GM12864 (cell line): ENCODE data around the gene MRNIP.

Experiments
- DNase-seq: peaks from one replicate; pipeline ENCODE4 v3.0.0-alpha.2; 2011; ENCODE audit warnings: low read depth
- H3K4me3 ChIP-seq: 2 replicates; pipeline ENCODE4 v1.5.1; 2011; ENCODE audit warnings: mild to moderate bottlenecking, low read depth, low read length, control low read depth
- CTCF ChIP-seq: IDR thresholded peaks from 2 replicates; pipeline ENCODE4 v1.5.1; 2011; ENCODE audit warnings: low read depth, mild to moderate bottlenecking, moderate library complexity, low read length, control low read depth, inconsistent platforms; ENCODE audit errors: missing control alignments

The MRNIP gene

GRCh38 chr5:179798144-179798770 is 60.4 kb downstream of the MRNIP start:
- no peak for DNase-seq
- TF ChIP-seq CTCF, result no peak
- no peak overlapping the region for H3K4me3 ChIP-seq

DNA sequence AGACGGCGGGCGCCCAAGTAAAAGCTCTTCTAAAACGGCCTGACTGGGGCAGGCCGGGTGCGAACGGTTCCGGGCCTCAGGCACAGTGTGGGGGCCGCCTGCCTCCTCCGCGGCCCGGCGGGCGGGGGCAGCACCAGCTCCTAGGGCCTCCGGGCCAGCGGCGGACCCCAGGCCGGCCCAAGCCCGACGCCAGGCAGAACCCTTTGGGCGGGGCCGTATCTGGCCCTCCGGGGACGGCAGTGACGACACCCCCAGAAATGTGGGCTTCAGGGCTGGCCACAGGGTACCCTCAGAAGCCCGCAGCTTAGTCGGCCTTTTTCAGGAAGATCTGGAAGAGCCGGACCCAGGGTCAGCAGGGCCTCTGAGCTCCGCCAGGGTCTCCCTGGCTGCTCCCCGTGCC is 60.9 kb downstream of the MRNIP start:
- TF ChIP-seq CTCF, result no peak
- no peak for DNase-seq
- no peak overlapping the region for H3K4me3 ChIP-seq

DNA sequence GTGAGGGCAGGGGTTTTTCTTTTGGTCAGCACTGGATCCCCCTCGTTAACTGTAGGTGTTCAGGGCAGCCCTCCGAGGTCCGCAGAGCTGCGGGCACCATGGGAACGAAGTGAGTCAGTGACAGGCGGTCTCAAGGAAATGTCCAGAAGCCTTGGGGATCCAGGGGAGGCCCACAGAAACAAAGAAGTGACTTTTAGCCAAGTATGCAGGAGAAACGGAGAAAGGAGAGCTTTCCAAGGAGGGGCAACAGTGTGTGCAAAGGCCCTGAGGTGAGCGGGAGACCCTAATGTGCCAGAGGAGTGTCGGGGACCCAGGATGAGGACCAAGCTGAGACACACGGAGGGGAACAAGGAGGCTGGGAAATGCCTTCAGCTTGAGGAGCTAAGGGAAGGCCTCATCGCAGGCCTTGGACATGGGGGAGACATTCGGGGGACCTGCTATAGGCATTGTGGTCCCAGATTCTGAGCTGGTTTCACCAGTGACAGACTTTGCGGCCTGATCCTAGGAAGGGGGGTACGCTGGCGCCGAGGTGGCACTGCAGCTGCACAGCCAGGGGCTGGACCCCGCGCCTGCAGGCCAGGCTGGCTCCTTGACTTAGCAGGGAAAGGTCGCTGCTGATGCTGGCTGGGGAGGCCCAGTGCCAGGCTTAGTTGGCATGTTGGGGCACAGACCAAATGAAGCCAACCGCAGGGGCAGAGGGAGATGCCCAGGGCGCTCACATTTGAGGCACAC is 61.6 kb downstream of the MRNIP start:
- no peak for TF ChIP-seq CTCF

GRCh38 chr5:179795863-179796833 is 62.5 kb downstream of the MRNIP start:
- peak overlapping the region; percentile 74 for H3K4me3 ChIP-seq
- peak; percentile 65 for TF ChIP-seq CTCF
- no peak for DNase-seq

More for the DNA sequence above, 61.6 kb downstream of the MRNIP start:
- H3K4me3 ChIP-seq, result peak overlapping the region; percentile 74
- no peak for DNase-seq

DNA sequence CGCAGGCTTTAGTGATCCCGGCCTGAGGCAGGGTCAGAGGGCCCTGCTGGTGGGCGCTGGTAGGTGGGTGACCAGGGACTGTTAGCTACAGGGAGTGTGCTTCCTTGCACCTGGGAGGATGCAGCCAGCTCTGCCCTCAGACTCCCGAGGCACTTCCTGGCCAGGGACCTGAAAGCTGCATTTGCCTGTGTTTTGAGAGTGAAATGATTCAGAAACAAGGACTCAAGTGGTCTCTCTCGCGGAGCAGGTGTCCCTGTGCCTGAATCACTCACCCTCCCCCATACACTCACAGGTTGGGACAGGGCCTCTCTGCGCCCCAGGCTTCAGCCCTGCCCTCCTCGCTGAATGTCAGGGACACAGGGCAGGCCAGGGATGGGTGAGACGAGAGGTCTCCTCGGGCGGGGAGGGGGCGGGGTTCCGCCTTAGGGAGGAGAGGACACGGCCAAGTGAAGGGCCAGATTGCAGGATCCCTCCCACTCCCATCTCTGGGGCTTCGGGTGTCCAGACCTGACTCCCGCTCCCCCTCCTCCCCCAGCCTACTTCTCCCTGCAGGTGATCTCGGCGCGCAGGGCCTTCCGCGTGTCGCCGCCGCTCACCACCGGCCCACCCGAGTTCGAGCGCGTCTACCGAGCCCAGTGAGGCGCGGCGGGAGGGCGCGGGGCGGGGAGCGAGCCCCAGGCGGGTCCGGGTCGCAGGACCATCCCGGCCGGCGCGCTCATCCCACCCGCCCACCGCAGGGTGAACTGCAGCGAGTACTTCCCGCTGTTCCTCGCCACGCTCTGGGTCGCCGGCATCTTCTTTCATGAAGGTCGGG is 63.4 kb downstream of the MRNIP start:
- peak overlapping the region; percentile 74 for H3K4me3 ChIP-seq
- no peak for DNase-seq
- TF ChIP-seq CTCF, result no peak

GRCh38 chr5:179794575-179794974 is 64.0 kb downstream of the MRNIP start:
- no peak for TF ChIP-seq CTCF
- H3K4me3 ChIP-seq, result no peak overlapping the region
- DNase-seq, result no peak
